ENCODE results near the gene WSCD2.

Gene WSCD2

DNA sequence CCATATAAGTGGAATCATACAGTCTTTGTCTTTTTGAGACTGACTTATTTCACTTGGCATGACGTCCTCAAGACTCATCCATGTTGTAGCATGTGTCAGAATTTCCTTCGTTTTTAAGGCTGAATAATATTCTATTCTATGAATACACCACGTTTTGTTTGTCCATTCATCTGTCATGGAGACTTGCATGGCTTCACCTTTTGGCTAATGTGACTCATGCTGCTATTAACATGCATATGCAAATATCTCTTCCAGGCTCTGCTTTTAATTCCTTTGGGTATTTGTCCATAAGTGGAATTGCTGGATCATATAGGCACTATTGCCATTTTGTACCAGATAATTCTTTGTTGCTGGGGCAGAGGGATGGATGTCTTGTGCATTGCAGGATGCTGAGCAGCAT, 19.6 kb upstream of the WSCD2 start:
- H3K27ac Mint-ChIP-seq = no peak overlapping the region

DNA sequence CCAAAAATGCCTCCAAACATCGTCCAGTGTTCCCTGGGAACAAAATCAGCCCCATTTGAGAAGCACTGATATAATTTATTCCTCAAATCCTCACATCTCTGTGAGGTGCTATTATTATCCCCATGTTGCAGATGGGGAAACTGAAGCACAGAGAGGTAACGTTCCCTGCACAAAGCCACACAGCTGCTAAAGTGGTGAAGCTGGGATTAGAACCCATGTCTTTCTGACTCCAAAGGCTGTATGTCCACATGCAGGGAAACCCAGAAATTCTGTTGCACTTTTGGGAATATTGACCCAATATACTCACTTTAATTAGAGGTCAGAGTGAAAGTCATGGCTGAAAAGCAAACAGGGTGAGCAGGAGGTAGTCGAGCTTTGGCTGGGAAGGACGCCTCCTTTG, 19.1 kb upstream of the WSCD2 start:
- H3K36me3 Mint-ChIP-seq (ENCODE audit: low read depth) = no peaks in the 10 kb centered on the region
- H3K27me3 Mint-ChIP-seq (ENCODE audit: low read depth) = peaks cover 15% of the 10 kb centered on the region
- no peak for TF ChIP-seq CTCF (IDR thresholded peaks at IDR 0.05; ENCODE audit: unreplicated experiment in 3 of 3)
- H3K9me3 Mint-ChIP-seq = no peaks in the 10 kb centered on the region
- peaks cover 18% of the 10 kb centered on the region for H3K4me1 Mint-ChIP-seq
- H3K27ac Mint-ChIP-seq = no peak overlapping the region
- no peak overlapping the region for H3K4me3 Mint-ChIP-seq

More for the DNA sequence above, 19.6 kb upstream of the WSCD2 start:
- Mint-ChIP-seq H3K36me3 (ENCODE audit: low read depth) (no peaks in the 10 kb centered on the region), H3K4me3 (no peak overlapping the region), H3K27me3 (ENCODE audit: low read depth) (peaks cover 11% of the 10 kb centered on the region), H3K9me3 (no peaks in the 10 kb centered on the region), H3K4me1 (peaks cover 18% of the 10 kb centered on the region)
- TF ChIP-seq CTCF (IDR thresholded peaks at IDR 0.05; ENCODE audit: unreplicated experiment in 3 of 3) = no peak

DNA sequence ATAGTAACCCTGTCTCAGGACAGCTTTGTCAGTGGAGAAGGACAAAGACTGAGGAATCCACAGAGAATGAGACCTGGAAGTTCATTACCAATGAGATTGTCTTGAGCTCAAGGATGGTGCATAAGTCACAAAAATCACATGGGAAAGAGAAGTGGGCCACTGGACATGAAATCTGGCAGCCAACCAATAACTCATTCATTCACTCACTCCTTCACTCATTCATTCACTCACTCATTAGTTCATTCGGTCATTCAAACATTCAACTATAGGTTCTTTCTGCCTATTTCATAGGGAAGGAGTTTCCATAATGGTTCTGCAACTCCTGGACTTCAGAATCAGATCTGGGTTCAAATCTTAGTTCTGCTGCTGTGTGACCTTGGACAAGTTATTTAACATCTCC, 18.2 kb upstream of the WSCD2 start:
- Mint-ChIP-seq H3K4me3 (no peak overlapping the region), H3K36me3 (ENCODE audit: low read depth) (no peaks in the 10 kb centered on the region), H3K9me3 (no peaks in the 10 kb centered on the region), H3K27ac (no peak overlapping the region), H3K27me3 (ENCODE audit: low read depth) (peaks cover 15% of the 10 kb centered on the region), H3K4me1 (peaks cover 24% of the 10 kb centered on the region)
- no peak for TF ChIP-seq CTCF (IDR thresholded peaks at IDR 0.05; ENCODE audit: unreplicated experiment in 3 of 3)

- Mint-ChIP-seq H3K4me1 (peaks cover 28% of the 10 kb centered on the region), H3K9me3 (no peaks in the 10 kb centered on the region), H3K4me3 (no peak overlapping the region), H3K36me3 (ENCODE audit: low read depth) (no peaks in the 10 kb centered on the region), H3K27ac (peak overlapping the region; percentile 20 to 90 (median 79)), H3K27me3 (ENCODE audit: low read depth) (peaks cover 15% of the 10 kb centered on the region)
- TF ChIP-seq CTCF (IDR thresholded peaks at IDR 0.05; ENCODE audit: unreplicated experiment in 3 of 3) = peak in 2 of 3 experiments; percentile 10 to 18
These were observed 16.1 kb upstream of the WSCD2 start for GRCh38 chr12:108112832-108113556.

GRCh38 chr12:108115123-108116121, 13.7 kb upstream of the WSCD2 start:
- Mint-ChIP-seq H3K4me3 (no peak overlapping the region), H3K27ac (peak overlapping the region; percentile 50 to 69 (median 61)), H3K4me1 (peaks cover 29% of the 10 kb centered on the region), H3K36me3 (ENCODE audit: low read depth) (no peaks in the 10 kb centered on the region), H3K9me3 (no peaks in the 10 kb centered on the region), H3K27me3 (ENCODE audit: low read depth) (peaks cover 14% of the 10 kb centered on the region)
- TF ChIP-seq CTCF (IDR thresholded peaks at IDR 0.05; ENCODE audit: unreplicated experiment in 3 of 3) = no peak
